Prostate gland (tissue), 2 donors: Measurements from ENCODE around the gene MYOZ1. TPM values are rescaled to one million over a fixed set of nuclear protein-coding genes. Genes with fewer than 3 reads are reported as not detected.

Source experiments
- DNase-seq: peaks from one replicate; pipeline ENCODE4 v3.0.0-alpha.2; 2019; ENCODE audit warnings: low spot score
- H3K27ac ChIP-seq, 2 donors: fragments of 200-600 bp; sonication (generic); 2 replicates each; pipeline ENCODE4 v1.5.1; 2017 to 2019
- H3K27me3 ChIP-seq: fragments of 200-600 bp; sonication (generic); replicated peaks from 2 replicates; pipeline ENCODE4 v1.5.1; 2019; ENCODE audit not compliant: insufficient read depth
- H3K36me3 ChIP-seq, 2 donors: fragments of 200-600 bp; sonication (generic); 1 replicate in 1 of 2; 2 replicates in 1 of 2; pipeline versions ENCODE4 v1.5.1 to v1.8.1; 2017 to 2019
- H3K4me1 ChIP-seq: fragments of 200-600 bp; sonication (generic); replicated peaks from 2 replicates; pipeline ENCODE4 v1.5.1; 2019
- H3K4me3 ChIP-seq, 2 donors: fragments of 200-600 bp; sonication (generic); 2 replicates each; pipeline ENCODE4 v1.5.1; 2017 to 2019
- H3K9me3 ChIP-seq: fragments of 200-600 bp; sonication (generic); 2 replicates; pipeline ENCODE4 v1.5.1; 2017
- CTCF ChIP-seq, 4 experiments: fragments of 200-600 bp in 2 of 4; fragments of 450-650 bp in 2 of 4; sonication (generic) in 2 of 4; IDR thresholded peaks; 1 replicate in 3 of 4; 2 replicates in 1 of 4; pipeline ENCODE4 v1.5.1; 2016 to 2019; ENCODE audit warnings: antibody characterized with exemption in 4 of 4, mild to moderate bottlenecking in 2 of 4, moderate library complexity in 2 of 4
- POLR2A ChIP-seq: fragments of 450-650 bp; IDR thresholded peaks from one replicate; pipeline ENCODE4 v1.6.1; 2016; ENCODE audit warnings: antibody characterized with exemption, mild to moderate bottlenecking
- POLR2AphosphoS5 ChIP-seq: sonication (generic); formaldehyde crosslinking; IDR thresholded peaks from one replicate; pipeline ENCODE4 v1.6.1; 2017; ENCODE audit warnings: antibody characterized with exemption
- WGBS: methylation state at CpG from one replicate; pipeline ENCODE4 v1.1.5; 2018; 5-methylcytosine and 5-hydroxymethylcytosine counted together
- intact Hi-C: fragments of 100-400 bp; cut with DNase I; formaldehyde crosslinking; loops from one replicate; pipeline ENCODE4 v1.14.2; 2022
- total RNA-seq, 2 donors: library from RNA; depleted of rRNA; stranded (reverse); fragments of >200 nt; gene quantifications; one replicate each; pipeline ENCODE4 v1.1.0, GENCODE V29; 2016

The MYOZ1 gene
- total RNA-seq, 2 donors from 2014 or later, result 1.6 to 3.3 TPM

GRCh38 chr10:73590881-73591799 is 50.1 kb downstream of the MYOZ1 start, which contains the start of gene USP54:
Gene USP54, minus strand, starts transcription at chr10:73591342. Its CDS starts 15,684 bp downstream, at chr10:73575658.
- DNase-seq, result no peak
- Histone ChIP-seq H3K4me3 (no peak within 1 kb of the TSS), H3K9me3 (no peaks in the 10 kb centered on the region), H3K27ac (peak within 1 kb of the TSS; percentile 40 to 55), H3K4me1 (peaks cover 9% of the 10 kb centered on the region), H3K27me3 (no peaks in the 10 kb centered on the region), H3K36me3 (no peaks in the 10 kb centered on the region)
- intact Hi-C loops, result no loop called here
- TF ChIP-seq CTCF (IDR thresholded peaks at IDR 0.05), result no peak
- no peak for TF ChIP-seq POLR2A
- TF ChIP-seq POLR2AphosphoS5, result no peak
- 20% methylated on average over 6 of the region's 6 CpGs for WGBS

GRCh38 chr10:73589563-73590126 is 51.6 kb downstream of the MYOZ1 start:
- 69% methylated on average over 3 of the region's 3 CpGs for WGBS
- H3K4me3 ChIP-seq, result no peak overlapping the region
- H3K27ac ChIP-seq, result no peak overlapping the region
- no peaks in the 10 kb centered on the region for H3K9me3 ChIP-seq
- intact Hi-C loops, result loop anchor here (5.0 kb wide), 1 partner anchor 37 kb away; no protein-coding TSS in a partner anchor
- H3K4me1 ChIP-seq, result peaks cover 16% of the 10 kb centered on the region
- H3K36me3 ChIP-seq, result no peaks in the 10 kb centered on the region
- DNase-seq, result no peak
- no peaks in the 10 kb centered on the region for H3K27me3 ChIP-seq
- TF ChIP-seq POLR2AphosphoS5, result no peak
- no peak for TF ChIP-seq POLR2A
- TF ChIP-seq CTCF (IDR thresholded peaks at IDR 0.05), result no peak

GRCh38 chr10:73588656-73589055 is 52.6 kb downstream of the MYOZ1 start:
- no peak overlapping the region for H3K27ac ChIP-seq
- TF ChIP-seq POLR2AphosphoS5, result no peak
- no peak for TF ChIP-seq POLR2A
- WGBS, result 72% methylated on average over 1 of the region's 1 CpG
- H3K27me3 ChIP-seq, result no peaks in the 10 kb centered on the region
- peaks cover 16% of the 10 kb centered on the region for H3K4me1 ChIP-seq
- intact Hi-C loops, result loop anchor here (5.0 kb wide), 1 partner anchor 36 kb away; no protein-coding TSS in a partner anchor
- H3K9me3 ChIP-seq, result no peaks in the 10 kb centered on the region
- DNase-seq, result no peak
- no peak overlapping the region for H3K4me3 ChIP-seq
- H3K36me3 ChIP-seq, result no peaks in the 10 kb centered on the region

GRCh38 chr10:73586583-73586984 is 54.7 kb downstream of the MYOZ1 start:
- DNase-seq, result peak; percentile 69
- H3K27ac ChIP-seq, result peak overlapping the region; percentile 60 to 67
- H3K27me3 ChIP-seq, result no peaks in the 10 kb centered on the region
- WGBS, result 2% methylated on average over 1 of the region's 1 CpG
- H3K9me3 ChIP-seq, result no peaks in the 10 kb centered on the region
- TF ChIP-seq POLR2AphosphoS5 (peak; percentile 91), POLR2A (no peak)
- no peaks in the 10 kb centered on the region for H3K36me3 ChIP-seq
- no peak overlapping the region for H3K4me3 ChIP-seq
- intact Hi-C loops, result loop anchor here (5.0 kb wide), 1 partner anchor 34 kb away; no protein-coding TSS in a partner anchor
- peaks cover 14% of the 10 kb centered on the region for H3K4me1 ChIP-seq

GRCh38 chr10:73585327-73585726 is 55.9 kb downstream of the MYOZ1 start:
- Histone ChIP-seq H3K36me3 (no peaks in the 10 kb centered on the region), H3K4me1 (peaks cover 11% of the 10 kb centered on the region), H3K27ac (no peak overlapping the region), H3K9me3 (no peaks in the 10 kb centered on the region), H3K27me3 (no peaks in the 10 kb centered on the region), H3K4me3 (no peak overlapping the region)
- intact Hi-C loops, result loop anchor here (5.0 kb wide), 1 partner anchor 33 kb away; no protein-coding TSS in a partner anchor
- DNase-seq, result no peak
- TF ChIP-seq POLR2AphosphoS5, result no peak
- no peak for TF ChIP-seq POLR2A
- TF ChIP-seq CTCF (IDR thresholded peaks at IDR 0.05), result no peak
- 97% methylated on average over 3 of the region's 3 CpGs for WGBS
